WI38 (cell line): ENCODE data around the gene FRK.

ENCODE experiments used
- H3K4me3 ChIP-seq: 2 replicates; pipeline ENCODE4 v1.5.1; 2011; ENCODE audit warnings: low read depth, mild to moderate bottlenecking, control low read depth, low read length
- CTCF ChIP-seq: IDR thresholded peaks from 2 replicates; pipeline ENCODE4 v1.5.1; 2012; ENCODE audit warnings: low read depth, mild to moderate bottlenecking, control low read depth, low read length

Gene FRK

GRCh38 chr6:116004841-116005815 is 55.6 kb downstream of the FRK start:
- H3K4me3 ChIP-seq, result no peak overlapping the region
- no peak for TF ChIP-seq CTCF

- TF ChIP-seq CTCF, result no peak
- H3K4me3 ChIP-seq, result no peak overlapping the region
These were observed 57.0 kb downstream of the FRK start for GRCh38 chr6:116003668-116004067.

- no peak for TF ChIP-seq CTCF
- no peak overlapping the region for H3K4me3 ChIP-seq
These were observed 57.9 kb downstream of the FRK start for GRCh38 chr6:116002756-116003155.

- TF ChIP-seq CTCF, result no peak
- H3K4me3 ChIP-seq, result no peak overlapping the region
These were observed 61.5 kb downstream of the FRK start for GRCh38 chr6:115999235-115999634.

- TF ChIP-seq CTCF, result no peak
These were observed 62.6 kb downstream of the FRK start for GRCh38 chr6:115997990-115998585.

GRCh38 chr6:115986026-115986425 is 74.7 kb downstream of the FRK start:
- no peak overlapping the region for H3K4me3 ChIP-seq
- TF ChIP-seq CTCF, result no peak

More at GRCh38 chr6:115997990-115998585, 62.6 kb downstream of the FRK start:
- no peak overlapping the region for H3K4me3 ChIP-seq

GRCh38 chr6:115984809-115985208 is 75.9 kb downstream of the FRK start:
- H3K4me3 ChIP-seq, result no peak overlapping the region
- TF ChIP-seq CTCF, result no peak
